Mesendoderm (in vitro differentiated cells): ENCODE results near the gene TRPM7.

ENCODE experiments used
- DNase-seq: peaks from one replicate; pipeline ENCODE4 v3.0.0; 2013
- H2AK5ac ChIP-seq: 2 replicates; pipeline ENCODE4 v1.6.1; 2013; ENCODE audit warnings: low read length, inconsistent platforms
- H2BK120ac ChIP-seq: 2 replicates; pipeline ENCODE4 v1.6.1; 2013; ENCODE audit warnings: low read depth, mild to moderate bottlenecking, low read length, moderate library complexity, mixed read lengths
- H2BK15ac ChIP-seq: replicated peaks from 2 replicates; pipeline ENCODE4 v1.6.1; 2013; ENCODE audit warnings: low read depth, mild to moderate bottlenecking, moderate library complexity
- H2BK5ac ChIP-seq: 2 replicates; pipeline ENCODE4 v1.6.1; 2013; ENCODE audit warnings: low read length, inconsistent platforms
- H3K18ac ChIP-seq: 2 replicates; pipeline ENCODE4 v1.6.1; 2013; ENCODE audit warnings: mild to moderate bottlenecking, low read length, mixed read lengths
- H3K23ac ChIP-seq: one replicate; pipeline ENCODE4 v1.6.1; 2013; ENCODE audit warnings: low read length
- H3K27ac ChIP-seq: 2 replicates; pipeline ENCODE4 v1.5.1; 2013; ENCODE audit warnings: low read depth, mild to moderate bottlenecking, inconsistent platforms, low read length, moderate library complexity
- H3K27me3 ChIP-seq: 2 replicates; pipeline ENCODE4 v1.6.1; 2013; ENCODE audit warnings: low read length, control low read depth, mild to moderate bottlenecking, inconsistent platforms; ENCODE audit not compliant: insufficient read depth, poor library complexity
- H3K36me3 ChIP-seq: 2 replicates; pipeline ENCODE4 v1.6.1; 2013; ENCODE audit warnings: low read length, inconsistent platforms; ENCODE audit not compliant: control insufficient read depth, insufficient read depth
- H3K4ac ChIP-seq: one replicate; pipeline ENCODE4 v1.6.1; 2013; ENCODE audit warnings: low read depth, mild to moderate bottlenecking, low read length, moderate library complexity
- H3K4me1 ChIP-seq: 2 replicates; pipeline ENCODE4 v1.6.1; 2013; ENCODE audit warnings: low read depth, low read length, inconsistent platforms; ENCODE audit not compliant: control insufficient read depth
- H3K4me2 ChIP-seq: 2 replicates; pipeline ENCODE4 v1.6.1; 2013; ENCODE audit warnings: low read length
- H3K4me3 ChIP-seq: 2 replicates; pipeline ENCODE4 v1.5.1; 2013; ENCODE audit warnings: mild to moderate bottlenecking, low read length
- H3K56ac ChIP-seq: one replicate; pipeline ENCODE4 v1.6.1; 2013; ENCODE audit warnings: low read length
- H3K79me1 ChIP-seq: 2 replicates; pipeline ENCODE4 v1.6.1; 2013; ENCODE audit warnings: low read length, inconsistent platforms
- H3K79me2 ChIP-seq: 2 replicates; pipeline ENCODE4 v1.6.1; 2013; ENCODE audit warnings: mild to moderate bottlenecking, low read length; ENCODE audit not compliant: control insufficient read depth, insufficient read depth
- H3K9ac ChIP-seq: 2 replicates; pipeline ENCODE4 v1.6.1; 2013; ENCODE audit warnings: low read length, inconsistent platforms
- H4K5ac ChIP-seq: one replicate; pipeline ENCODE4 v1.6.1; 2013; ENCODE audit warnings: low read length
- H4K8ac ChIP-seq: one replicate; pipeline ENCODE4 v1.6.1; 2013; ENCODE audit warnings: low read depth, mild to moderate bottlenecking, control low read depth, low read length, moderate library complexity
- WGBS: extraction: QIAGEN DNeasy Blood & Tissue Kit; methylation state at CpG from one replicate; pipeline ENCODE4 v1.1.7; 2013; ENCODE audit warnings: low lambda C conversion rate, missing lambda C conversion rate; ENCODE audit not compliant: insufficient coverage; ENCODE audit errors: extremely low coverage; 5-methylcytosine and 5-hydroxymethylcytosine counted together

The TRPM7 gene

DNA sequence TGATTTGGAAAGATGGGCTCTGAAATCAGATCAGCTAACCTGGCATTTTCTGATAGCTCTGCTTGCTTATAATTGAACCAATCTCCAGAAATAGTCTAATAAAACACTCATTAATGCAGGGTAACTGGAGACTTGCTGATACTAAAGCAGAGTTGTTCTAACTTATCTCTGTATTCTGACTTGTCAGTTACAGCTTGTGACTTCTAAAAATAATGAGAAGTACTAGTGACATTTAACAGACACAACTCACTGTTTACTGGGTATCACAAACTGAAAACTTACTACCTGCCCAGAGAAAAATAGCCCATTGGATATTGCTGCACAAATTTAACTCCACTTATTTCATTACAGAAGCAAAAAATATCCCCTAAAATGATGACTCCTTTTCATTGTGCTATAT, 24.0 kb upstream of the TRPM7 start:
- H4K8ac ChIP-seq = no peak overlapping the region
- H3K4me1 ChIP-seq = no peaks in the 10 kb centered on the region
- H3K4ac ChIP-seq = no peak overlapping the region
- H2BK120ac ChIP-seq = no peak overlapping the region
- no peaks in the 10 kb centered on the region for H3K79me1 ChIP-seq
- H2AK5ac ChIP-seq = no peak overlapping the region
- no peak overlapping the region for H3K23ac ChIP-seq
- no peak overlapping the region for H3K9ac ChIP-seq
- H4K5ac ChIP-seq = no peak overlapping the region
- H3K36me3 ChIP-seq = no peaks in the 10 kb centered on the region
- no peak overlapping the region for H3K56ac ChIP-seq
- H3K27ac ChIP-seq = no peak overlapping the region
- no peak overlapping the region for H3K4me2 ChIP-seq
- H3K4me3 ChIP-seq = no peak overlapping the region
- H3K18ac ChIP-seq = no peak overlapping the region
- no peak overlapping the region for H2BK15ac ChIP-seq
- H3K79me2 ChIP-seq = no peaks in the 10 kb centered on the region
- no peak overlapping the region for H2BK5ac ChIP-seq
- H3K27me3 ChIP-seq = no peaks in the 10 kb centered on the region
- DNase-seq = no peak

DNA sequence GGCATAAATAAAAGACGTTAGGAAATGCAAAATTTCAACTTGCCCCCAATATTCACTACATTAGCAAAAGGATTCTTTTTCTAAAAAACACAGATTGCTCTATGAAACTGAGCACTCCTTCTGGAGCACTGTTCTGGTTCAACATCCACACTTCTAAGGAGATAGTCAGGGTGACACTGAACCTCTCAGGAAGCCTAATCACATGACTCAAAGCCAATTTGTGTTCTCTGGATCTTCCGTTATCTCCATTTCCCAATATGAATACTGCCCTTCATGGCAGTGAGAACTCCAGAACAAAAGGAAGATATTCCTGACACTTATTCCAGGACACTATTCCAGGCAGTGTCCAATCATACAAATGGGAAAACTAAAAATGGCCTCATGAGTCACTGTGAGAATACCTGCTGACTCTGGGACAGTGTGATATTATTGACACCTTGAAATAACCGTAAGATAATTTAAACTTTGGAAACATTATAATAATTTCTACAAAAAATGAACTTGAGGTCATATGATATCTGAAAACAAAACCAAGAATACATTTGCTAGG, 21.4 kb upstream of the TRPM7 start:
- no peak for DNase-seq

DNA sequence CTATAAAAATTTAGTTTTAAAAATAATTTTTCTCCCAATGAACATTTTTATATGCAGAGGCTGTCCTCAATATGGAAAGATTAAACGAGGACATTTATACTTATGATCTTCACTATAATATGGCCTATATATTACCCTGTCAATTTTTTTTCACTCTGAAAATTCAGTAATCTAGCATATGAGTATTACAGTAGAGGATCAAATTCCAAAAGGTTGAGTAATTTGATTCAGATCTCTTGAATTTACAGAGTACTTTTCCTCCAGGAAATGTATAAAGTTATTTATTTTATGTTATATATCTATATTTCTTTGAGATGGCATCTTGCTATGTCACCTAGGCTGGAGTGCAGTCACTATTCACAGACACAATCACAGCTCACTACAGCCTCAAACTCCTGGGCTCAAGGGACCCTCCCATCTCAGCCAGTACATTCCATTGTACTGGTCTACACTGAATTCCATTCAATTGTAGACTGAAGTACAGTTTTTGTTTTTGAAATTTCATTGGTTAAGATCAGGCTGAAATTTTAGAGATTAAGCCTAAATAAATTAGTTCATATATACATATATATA, 16.3 kb upstream of the TRPM7 start:
- Histone ChIP-seq H3K79me2 (no peaks in the 10 kb centered on the region), H3K27me3 (no peaks in the 10 kb centered on the region), H3K4me2 (no peak overlapping the region), H3K4me1 (no peaks in the 10 kb centered on the region), H2BK5ac (no peak overlapping the region), H3K9ac (no peak overlapping the region), H3K79me1 (no peaks in the 10 kb centered on the region), H3K27ac (no peak overlapping the region), H3K23ac (no peak overlapping the region), H4K5ac (no peak overlapping the region), H2AK5ac (no peak overlapping the region), H3K36me3 (no peaks in the 10 kb centered on the region), H3K18ac (no peak overlapping the region), H3K4ac (no peak overlapping the region), H3K4me3 (no peak overlapping the region), H2BK15ac (no peak overlapping the region), H4K8ac (no peak overlapping the region), H3K56ac (no peak overlapping the region), H2BK120ac (no peak overlapping the region)
- WGBS = no CpG with 5 or more reads among the region's 1 CpG
- no peak for DNase-seq

More for the DNA sequence above, 21.4 kb upstream of the TRPM7 start:
- Histone ChIP-seq H3K4me1 (no peaks in the 10 kb centered on the region), H3K23ac (no peak overlapping the region), H3K36me3 (no peaks in the 10 kb centered on the region), H3K4me3 (no peak overlapping the region), H3K4me2 (no peak overlapping the region), H4K8ac (no peak overlapping the region), H4K5ac (no peak overlapping the region), H3K18ac (no peak overlapping the region), H3K56ac (no peak overlapping the region), H2BK120ac (no peak overlapping the region), H2BK5ac (no peak overlapping the region), H2AK5ac (no peak overlapping the region), H3K9ac (no peak overlapping the region), H3K79me2 (no peaks in the 10 kb centered on the region), H3K79me1 (no peaks in the 10 kb centered on the region), H3K27ac (no peak overlapping the region), H3K27me3 (no peaks in the 10 kb centered on the region), H2BK15ac (no peak overlapping the region), H3K4ac (no peak overlapping the region)
- no CpG with 5 or more reads among the region's 3 CpGs for WGBS

DNA sequence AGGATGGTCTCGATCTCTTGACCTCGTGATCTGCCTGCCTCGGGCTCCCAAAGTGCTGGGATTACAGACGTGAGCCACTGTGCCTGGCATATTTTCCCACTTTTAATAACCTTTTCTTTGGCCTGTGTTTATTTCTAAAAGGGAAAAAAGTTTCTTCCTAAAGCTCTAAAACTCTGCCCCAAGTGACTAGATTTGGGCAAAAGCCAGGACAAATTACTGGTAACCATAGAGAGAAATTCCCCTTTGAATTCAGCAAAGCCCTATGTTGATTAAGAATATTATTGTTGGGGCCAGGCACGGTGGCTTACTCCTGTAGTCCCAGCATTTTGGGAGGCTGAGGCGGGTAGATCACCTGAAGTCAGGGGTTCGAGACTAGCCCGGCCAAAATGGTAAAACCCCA, 11.5 kb upstream of the TRPM7 start:
- H2AK5ac ChIP-seq = no peak overlapping the region
- H2BK120ac ChIP-seq = no peak overlapping the region
- no peak overlapping the region for H2BK15ac ChIP-seq
- no peak overlapping the region for H3K9ac ChIP-seq
- H3K56ac ChIP-seq = no peak overlapping the region
- no peaks in the 10 kb centered on the region for H3K4me1 ChIP-seq
- no CpG with 5 or more reads among the region's 8 CpGs for WGBS
- H3K36me3 ChIP-seq = no peaks in the 10 kb centered on the region
- H3K4me3 ChIP-seq = no peak overlapping the region
- H3K27ac ChIP-seq = no peak overlapping the region
- no peak overlapping the region for H3K4ac ChIP-seq
- no peak overlapping the region for H2BK5ac ChIP-seq
- H3K79me2 ChIP-seq = no peaks in the 10 kb centered on the region
- H4K8ac ChIP-seq = no peak overlapping the region
- no peak overlapping the region for H4K5ac ChIP-seq
- no peak for DNase-seq
- no peaks in the 10 kb centered on the region for H3K27me3 ChIP-seq
- no peak overlapping the region for H3K18ac ChIP-seq
- H3K79me1 ChIP-seq = no peaks in the 10 kb centered on the region
- no peak overlapping the region for H3K23ac ChIP-seq
- H3K4me2 ChIP-seq = no peak overlapping the region

DNA sequence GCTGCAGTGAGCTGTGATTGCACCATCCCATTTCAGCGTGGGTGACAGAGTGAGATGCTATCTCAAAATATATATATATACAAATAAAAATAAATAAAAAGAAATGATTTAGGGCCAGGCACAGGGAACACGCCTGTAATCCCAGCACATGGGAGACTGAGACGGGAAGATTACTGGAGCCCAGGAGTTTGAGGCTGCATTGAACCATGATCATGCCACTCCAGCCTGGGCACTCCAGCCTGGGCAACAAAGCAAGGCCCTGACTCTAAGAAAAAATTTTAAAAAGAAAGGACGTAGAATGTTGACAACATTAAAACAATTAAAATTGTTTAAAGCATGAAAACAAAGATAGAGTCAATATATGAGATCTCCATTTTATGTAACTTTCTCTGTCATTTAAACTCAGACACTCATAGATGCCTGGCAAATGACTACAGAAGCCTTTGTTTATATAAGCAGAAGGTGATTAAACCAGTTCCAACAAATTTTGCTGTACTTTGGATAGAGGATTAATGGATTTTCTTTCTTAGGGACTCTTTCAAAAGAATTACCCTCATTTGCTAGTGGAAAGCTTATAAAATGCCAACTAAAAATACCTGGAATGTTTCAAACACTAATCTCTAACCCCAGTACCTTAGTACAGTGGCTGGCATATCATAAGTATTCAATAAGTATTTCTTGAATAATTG, 10.7 kb upstream of the TRPM7 start:
- no peak overlapping the region for H3K4ac ChIP-seq
- no peaks in the 10 kb centered on the region for H3K4me1 ChIP-seq
- no peak overlapping the region for H3K18ac ChIP-seq
- no peak overlapping the region for H2BK5ac ChIP-seq
- H3K27me3 ChIP-seq = no peaks in the 10 kb centered on the region
- H3K23ac ChIP-seq = no peak overlapping the region
- no peak overlapping the region for H2AK5ac ChIP-seq
- H3K9ac ChIP-seq = no peak overlapping the region
- H4K5ac ChIP-seq = no peak overlapping the region
- H3K4me3 ChIP-seq = no peak overlapping the region
- H3K36me3 ChIP-seq = no peaks in the 10 kb centered on the region
- H3K56ac ChIP-seq = no peak overlapping the region
- H2BK120ac ChIP-seq = no peak overlapping the region
- H4K8ac ChIP-seq = no peak overlapping the region
- no peak overlapping the region for H3K27ac ChIP-seq
- no peaks in the 10 kb centered on the region for H3K79me1 ChIP-seq
- H3K79me2 ChIP-seq = no peaks in the 10 kb centered on the region
- no peak overlapping the region for H3K4me2 ChIP-seq
- H2BK15ac ChIP-seq = no peak overlapping the region
- no CpG with 5 or more reads among the region's 4 CpGs for WGBS
- DNase-seq = no peak
